DLD1 (cell line): ENCODE measurements around the gene SNAPC1.
"Not testable (repeated sequence)": the region's sequence is repeated elsewhere in the genome, so short reads cannot be mapped to it uniquely, and the experiment has no call there.

Source experiments
- in situ Hi-C: cut with HindIII; loops from 2 replicates; pipeline ENCODE4 v1.10.0; 2017; ENCODE audit warnings: low sequenced_read_pairs

SNAPC1 gene

DNA sequence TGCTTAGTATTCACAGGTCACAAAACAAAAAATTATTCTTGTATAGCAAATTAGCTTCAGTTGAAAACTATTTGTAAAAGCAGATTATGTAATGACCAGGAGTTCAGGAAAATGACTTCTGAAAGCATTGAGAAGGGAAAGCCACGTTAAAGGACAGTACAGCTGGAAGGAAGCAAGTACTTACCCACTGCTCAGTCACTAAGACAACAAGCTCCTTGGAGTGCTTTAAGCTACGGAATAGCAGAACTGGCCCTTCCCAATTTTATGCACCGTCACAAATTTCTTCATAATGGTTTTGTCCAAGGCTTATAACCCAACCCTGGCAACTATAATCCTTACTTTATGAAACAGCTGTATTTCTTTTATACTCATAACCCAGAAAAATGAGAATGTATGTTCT is 13.0 kb upstream of the SNAPC1 start:
- in situ Hi-C loops, result loop anchor here (25.0 kb wide), 1 partner anchor 262 kb away; no protein-coding TSS in a partner anchor

DNA sequence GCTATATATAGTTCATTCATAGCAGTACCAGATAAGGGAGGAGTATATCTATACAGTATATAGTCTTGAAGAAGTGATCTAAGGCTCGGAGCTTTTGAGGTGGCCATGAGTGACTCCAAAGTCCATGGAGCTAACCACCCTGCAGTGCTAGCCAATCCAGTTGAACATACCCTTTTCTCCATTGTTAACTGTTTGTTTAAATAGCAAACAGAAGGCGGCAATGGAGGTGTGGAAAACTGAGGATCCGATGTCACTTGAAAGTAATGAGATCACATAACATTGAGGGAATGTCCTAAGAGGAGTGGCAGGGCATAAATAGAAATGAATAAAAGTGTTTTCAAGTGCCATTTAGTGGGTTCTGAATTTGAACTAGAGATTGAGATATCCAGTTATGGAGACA is 12.4 kb upstream of the SNAPC1 start:
- in situ Hi-C loops, result loop anchor here (25.0 kb wide), 1 partner anchor 263 kb away; no protein-coding TSS in a partner anchor

DNA sequence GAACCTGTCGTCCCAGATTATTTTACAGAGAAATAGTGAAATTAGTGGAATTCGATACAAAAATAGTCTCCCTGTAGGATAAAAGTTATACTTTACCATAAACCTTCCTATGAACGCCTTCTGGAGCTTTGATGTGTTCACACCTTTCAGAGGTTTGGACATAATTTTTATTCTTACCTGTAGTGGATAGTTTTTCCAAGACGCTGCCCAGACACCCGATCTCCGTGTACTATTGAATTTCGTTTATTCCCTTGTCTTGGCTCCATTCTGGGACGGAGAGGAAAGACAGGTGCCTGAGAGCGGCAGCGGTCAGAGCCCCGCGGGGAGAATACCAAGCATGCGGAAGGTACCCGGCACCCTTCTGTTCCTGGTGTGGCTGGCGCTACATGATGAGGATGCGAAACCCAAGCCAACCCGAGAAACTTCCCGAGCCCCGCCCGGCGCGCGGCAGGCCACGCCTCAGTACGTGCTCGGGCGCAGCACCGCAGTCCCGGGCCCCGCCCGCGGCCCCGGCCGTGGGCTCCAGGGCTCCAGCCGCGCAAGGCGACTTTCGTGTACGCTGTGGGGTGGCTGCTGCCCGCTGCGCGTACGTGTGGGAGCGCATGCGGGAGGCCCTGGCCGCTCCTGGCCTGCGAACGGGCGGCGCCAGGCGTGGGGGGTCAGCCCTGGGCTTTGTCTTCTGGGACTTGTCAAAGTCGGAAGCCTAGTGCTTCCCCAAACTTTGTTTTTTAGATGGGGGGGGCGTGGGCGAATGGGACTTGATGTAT is 11.3 kb upstream of the SNAPC1 start:
- in situ Hi-C loops, result no loop called here

DNA sequence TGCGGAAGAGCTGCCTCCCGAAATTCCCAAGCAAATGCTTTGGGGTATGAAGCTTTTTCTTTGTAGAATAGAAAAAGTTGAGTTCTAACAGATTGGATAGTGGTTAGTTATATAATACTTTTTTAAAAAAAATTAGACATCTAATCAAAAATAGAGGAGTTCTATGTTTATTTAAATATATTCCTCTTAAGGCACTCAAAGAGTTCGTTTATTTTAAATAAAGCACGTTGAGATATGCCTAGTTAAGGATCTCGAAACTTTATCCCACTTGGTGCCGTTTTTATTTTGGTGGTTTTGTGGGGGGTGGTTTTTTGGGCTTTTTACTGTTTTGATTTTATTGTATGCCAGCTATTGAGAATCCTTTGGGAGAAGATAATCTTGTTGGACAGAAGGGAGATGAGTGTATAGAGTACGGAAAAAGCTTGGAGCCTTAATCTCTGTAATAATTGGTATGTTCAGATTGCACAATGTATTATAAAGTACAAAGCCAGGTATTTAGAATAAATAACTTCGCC is 10.7 kb upstream of the SNAPC1 start:
- in situ Hi-C loops, result no loop called here

DNA sequence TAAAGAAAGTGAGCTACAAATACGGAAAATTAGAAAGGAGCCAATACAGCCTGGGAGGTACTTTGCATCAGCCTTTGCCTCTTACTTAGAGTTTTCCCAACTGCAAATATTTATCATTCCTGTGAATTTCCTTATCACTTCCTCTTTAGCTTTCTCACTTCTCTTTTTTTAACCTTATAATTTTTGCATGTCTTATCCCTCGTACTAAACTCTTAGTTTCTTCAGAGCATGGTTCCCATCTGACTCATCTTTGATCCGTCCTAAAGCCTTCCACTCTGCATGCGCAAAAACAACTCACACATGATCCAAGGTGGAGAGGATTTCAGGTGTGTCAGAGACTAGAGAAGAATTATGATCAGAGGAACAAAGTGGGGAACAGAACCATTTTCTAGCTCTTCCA is 9.6 kb upstream of the SNAPC1 start:
- in situ Hi-C loops, result no loop called here

DNA sequence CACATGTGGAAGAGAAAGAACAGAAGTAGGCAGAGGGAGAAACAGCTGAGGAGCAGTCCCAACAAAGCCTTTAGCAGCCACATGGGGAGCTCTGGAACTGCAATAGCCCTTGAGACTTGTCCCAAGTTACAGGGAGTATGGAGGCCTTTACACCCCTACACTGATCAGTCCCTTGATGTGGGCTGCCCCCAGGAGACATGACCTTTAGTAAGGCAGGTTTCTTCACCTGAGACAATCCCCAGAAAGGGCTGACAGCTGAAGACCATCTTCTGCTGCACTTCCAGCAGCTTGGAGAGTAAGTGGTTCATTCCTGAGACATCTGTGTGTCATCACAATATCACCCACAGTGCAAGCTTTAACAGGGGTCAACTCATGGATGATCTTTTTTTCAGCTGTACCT is 8.6 kb upstream of the SNAPC1 start:
- in situ Hi-C loops, result no loop called here

DNA sequence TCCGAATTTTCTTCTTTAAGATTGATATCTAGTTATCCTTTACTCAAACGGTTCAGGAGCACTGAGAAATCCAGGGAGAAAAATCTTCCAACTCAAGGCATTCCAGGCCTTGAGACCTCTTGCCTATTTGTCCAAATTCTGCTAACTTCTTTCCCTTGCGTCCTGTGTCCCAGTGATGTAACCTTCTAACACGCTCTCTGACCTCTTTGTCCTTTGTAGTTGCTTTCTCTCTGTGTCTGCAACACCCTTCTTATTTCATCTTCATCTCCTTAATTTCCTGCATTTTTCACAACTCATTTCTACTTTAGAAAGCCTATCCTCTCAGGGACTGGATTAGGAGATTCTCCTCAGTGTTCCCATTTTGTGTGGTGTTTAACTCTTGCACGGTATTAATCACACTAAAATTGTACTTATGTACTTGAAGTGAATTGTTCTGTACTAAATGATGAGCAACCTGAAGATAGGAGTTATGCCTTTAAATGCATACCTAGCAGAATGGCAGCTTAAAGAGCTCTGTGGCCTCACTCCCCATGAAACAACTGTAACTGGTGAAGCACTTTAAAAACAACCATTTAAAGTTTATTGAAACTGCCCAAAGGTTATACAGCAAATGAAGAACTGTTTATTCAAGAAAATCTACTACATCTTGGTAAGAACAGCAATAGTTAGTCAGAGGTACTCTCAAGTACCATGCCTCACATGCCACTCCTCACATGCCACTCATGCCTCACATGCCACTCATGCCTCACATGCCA is 7.4 kb upstream of the SNAPC1 start:
- in situ Hi-C loops, result no loop called here

DNA sequence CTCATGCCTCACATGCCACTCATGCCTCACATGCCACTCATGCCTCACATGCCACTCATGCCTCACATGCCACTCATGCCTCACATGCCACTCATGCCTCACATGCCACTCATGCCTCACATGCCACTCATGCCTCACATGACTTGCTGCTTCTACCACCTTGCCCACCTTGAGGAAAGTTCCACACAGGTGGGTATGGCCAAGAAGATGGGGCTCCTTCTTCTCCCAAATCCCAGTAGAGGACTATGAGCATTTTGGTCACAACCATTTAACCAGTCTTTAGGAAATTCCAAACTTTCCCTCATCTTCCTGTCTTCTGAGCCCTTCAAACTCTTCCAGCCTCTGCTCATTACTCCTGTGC is 6.9 kb upstream of the SNAPC1 start:
- in situ Hi-C loops, result not testable (repeated sequence)

DNA sequence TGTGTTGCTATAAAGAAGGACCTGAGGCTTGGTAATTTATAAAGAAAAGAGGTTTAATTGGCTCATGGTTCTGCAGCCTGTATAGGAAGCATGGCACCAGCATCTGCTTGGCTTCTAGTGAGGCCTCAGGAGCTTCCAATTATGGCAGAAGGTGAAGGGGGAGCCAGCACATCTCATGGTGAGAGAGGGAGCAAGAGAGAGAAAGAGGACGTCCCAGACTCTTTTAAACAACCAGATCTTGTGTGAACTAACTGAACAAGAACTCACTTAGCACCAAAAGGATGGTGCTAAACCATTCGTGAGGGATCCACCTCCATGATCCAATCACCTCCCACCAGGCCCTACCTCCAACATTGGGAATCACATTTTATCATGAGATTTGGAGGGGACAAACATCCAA is 6.1 kb upstream of the SNAPC1 start:
- in situ Hi-C loops, result no loop called here

DNA sequence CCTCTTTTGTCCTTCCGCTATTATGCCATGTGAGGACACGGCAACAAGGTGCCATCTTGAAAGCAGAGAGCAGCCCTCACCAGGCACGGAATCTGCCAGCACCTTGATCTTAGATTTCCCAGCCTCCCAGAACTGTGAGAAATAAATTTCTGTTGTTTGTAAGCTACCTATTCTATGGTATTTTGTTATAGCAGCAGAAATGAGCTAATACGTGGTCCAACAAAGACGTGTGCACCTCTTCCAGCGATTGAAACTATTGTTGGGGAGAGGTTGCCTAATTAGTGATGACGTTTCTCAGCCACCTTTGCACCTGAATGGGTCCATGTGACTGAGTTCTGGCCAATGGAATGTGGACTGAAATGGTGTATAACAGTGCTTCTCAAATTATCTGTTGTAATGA is 2.3 kb upstream of the SNAPC1 start:
- in situ Hi-C loops, result no loop called here

DNA sequence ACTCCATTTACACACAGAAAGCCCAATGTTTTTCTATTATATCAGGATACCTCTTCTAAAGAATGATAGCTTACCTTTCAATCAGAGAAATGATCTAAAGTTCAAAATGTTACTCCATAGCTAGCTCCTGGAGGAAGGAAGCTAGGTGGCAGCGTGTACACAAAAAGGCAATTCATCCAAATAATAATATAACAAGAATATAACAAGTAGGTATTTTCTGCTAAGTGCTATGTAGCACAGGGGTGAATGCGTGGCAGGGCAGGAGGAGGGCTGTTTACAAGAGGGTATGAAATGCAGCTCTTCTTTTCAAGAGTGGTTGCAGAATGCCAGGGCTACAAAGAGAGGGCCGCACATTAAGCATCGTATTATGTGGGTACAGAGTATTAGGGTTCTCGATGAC is 663 bp upstream of the SNAPC1 start:
- in situ Hi-C loops, result no loop called here

DNA sequence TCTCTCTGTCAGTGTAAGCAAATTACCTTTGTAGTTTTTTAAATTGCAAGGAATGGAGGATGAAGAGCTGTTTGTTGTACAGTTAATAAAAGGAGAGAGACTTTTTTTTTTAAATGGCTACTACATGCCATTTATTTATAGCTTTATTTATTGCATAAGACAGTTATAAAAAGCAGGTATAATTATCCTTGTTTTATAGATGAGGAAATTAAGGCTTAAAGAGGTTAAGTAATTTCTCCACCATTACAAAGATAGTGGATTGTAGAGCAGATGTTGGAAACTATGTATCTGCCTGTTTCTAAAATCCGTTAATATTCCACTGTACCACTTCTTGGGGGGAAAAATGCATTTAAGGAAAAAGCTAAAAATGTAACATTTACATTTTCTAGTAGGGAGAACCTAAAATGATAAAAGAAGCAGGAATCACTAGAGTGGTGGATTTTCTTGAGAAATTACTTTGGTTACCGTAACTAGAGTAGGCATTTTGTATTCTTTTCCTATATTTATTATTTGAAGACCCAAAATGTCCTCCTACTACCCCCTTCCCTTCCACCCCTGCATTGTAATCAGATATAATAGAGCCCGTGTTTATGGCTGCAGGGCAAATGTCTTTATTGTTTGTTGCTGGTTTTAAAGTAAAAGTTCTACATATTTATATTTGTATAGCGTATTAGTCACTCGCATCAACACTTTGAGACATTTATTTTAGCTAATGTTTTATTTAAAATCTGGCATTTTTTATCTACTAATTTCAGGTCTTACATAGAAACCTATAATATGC is 2.3 kb downstream of the SNAPC1 start:
- in situ Hi-C loops, result no loop called here

DNA sequence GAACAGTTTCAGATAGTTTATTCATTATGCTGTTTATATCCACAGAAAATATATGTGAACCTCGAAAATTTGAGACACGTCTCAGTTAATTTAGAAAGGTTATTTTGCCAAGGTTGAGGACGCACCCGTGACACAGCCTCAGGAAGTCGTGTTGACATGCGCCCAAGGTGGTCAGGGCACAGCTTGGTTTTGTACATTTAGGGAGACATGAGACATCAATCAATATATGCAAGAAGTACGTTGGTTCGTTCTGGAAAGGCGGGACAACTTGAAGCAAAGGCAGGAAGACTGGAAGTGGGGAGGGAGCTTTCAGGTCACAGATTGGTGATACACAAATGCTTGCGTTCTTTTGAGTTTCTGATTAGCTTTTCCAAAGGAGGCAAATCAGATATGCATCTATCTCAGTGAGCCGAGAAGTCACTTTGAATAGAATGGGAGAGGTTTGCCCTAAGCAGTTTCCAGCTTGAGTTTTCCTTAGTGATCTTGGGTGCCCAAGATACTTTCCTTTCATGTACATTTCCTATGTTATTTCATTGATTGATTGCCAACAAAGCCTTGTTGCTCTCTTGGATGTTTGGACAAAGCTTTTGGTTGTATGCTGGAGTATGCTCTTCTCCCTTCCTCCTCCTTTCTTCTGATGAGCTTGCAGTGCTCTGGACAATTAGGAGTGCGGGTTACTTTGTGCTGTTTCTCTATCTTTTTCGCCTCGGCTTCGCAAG is 3.2 kb downstream of the SNAPC1 start:
- in situ Hi-C loops, result no loop called here

DNA sequence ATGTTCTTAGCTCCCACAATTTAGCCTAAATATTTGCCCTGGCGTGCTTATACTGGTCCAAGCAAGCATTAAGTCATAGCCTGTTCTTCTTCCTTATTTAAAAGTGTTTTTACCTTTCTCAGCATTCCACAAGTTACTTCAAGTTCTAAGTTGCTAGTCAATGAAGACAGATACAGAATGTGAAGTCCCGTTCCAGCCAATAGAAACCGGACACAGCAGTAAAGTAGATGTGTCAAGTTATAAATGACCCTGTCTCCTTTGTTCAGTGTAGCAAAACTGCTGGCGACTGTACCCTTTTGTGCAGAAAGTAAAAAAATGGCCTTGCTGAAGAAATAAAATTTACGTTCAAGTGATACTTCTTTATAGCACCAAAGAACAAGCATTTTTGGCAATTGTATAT is 3.9 kb downstream of the SNAPC1 start:
- in situ Hi-C loops, result no loop called here

DNA sequence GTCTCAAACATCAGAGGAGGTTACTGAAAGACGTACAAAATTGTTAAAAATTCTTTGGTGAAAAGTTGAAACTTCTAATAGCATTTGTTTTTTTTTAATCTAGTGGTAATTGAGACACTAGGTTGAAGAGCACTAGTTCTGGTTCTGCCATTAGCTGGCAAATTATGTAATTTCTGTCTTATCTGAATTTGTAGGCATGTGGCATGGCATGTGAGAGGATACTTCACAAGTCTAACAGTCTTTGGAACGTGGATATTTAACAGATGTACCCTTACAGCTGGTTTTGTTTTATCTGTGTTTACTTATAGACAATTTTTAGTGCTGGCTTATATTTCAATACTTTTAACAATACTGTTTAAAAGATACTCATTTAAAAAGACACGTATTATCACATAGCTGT is 6.0 kb downstream of the SNAPC1 start:
- in situ Hi-C loops, result no loop called here

DNA sequence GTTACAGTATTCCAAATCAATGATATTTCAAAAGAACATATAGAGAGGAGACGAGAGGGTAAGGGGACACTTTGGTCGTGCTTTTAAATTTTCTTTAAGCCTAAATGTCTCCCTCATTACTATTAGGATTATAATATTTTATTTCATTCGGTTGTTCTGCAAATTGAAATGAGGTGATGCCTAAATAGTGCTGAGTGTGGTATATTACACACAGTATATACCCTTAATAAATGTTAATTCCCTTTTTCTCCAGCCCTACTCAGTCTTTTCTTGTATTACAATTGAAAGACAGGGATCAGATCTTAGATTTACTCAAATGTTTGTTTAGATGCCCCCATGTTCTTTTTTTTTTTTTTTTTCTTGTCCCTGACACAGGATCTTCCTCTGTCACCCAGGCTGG is 7.7 kb downstream of the SNAPC1 start:
- in situ Hi-C loops, result no loop called here

DNA sequence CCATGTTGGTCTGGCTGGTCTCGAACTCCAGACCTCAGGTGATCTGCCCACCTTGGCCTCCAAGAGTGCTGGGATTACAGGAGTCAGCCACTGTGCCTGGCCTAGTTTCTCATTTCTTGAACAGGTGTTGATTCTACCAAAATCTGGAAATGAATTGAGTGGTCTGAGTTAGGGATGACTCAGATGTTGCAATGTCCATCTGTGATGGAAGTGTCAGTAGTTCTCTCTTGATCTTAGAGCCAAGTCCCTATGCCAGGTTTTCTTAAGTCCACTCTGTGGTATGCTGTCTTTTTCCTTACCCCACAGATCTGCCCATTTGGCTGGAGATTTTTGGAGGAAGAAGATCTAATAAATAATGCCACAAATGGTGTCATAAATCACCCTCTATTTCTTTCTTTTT is 12.6 kb downstream of the SNAPC1 start:
- in situ Hi-C loops, result no loop called here

DNA sequence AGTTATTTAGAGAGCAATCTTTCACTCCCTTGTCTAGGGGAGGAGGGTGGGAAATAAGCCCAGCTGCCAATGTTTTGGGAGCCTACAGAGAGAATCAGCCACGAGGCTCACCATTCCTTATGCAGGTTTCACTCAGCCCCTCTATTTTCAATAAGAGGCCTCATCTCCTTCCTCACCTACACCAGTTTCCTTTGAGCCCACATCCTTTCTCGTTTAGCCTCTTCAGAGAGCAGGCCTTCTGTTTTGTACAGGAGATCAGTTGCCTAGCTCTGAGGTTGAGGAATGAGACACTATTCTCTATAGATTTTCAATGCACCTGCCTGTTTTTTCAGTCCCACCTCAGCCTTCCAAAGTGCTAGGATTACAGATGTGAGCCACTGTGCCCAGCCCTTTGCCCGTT is 17.9 kb downstream of the SNAPC1 start:
- in situ Hi-C loops, result no loop called here

DNA sequence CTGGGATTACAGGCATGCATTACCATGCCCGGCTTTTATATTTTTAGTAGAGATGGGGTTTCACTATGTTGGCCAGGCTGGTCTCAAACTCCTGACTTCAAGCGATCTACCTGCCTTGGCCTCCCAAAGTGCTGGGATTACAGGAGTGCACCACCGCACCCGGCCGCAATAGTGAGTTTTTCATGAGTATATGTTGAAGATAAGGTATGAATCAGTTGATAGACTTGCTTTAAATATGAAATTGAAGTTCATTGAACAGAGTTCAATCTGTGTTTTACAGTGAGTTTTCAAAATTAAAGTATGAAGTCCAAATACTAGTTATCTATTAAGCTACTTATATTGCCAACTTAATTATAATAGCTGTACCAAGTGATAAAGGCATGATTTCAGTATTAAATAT is 35.1 kb downstream of the SNAPC1 start:
- in situ Hi-C loops, result no loop called here

DNA sequence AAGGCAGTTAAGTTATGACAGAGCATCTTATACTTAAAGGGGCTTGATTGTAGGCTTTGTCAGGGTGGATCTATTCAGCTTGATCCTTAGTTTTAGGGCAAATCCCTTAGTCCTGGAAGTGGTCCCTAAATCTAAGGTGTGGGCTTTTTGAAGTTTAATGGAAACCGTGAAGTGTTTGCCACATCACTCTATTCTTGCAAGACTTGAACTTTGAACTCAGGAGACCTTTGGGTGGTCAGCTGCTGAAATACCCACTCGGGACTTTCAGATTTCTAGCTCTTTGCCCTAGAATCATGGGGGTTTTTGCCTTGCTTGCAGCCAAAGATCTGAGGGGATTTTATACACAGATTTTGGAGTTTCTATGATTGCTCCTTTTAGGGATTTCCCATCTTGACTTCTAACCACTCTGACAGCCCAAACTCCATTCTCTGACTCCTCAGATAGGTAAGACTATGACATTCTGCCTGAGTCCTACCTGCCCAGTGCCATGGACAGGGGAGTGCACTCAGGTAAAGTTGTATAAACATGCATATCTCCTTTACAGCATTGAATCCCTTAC is 39.9 kb downstream of the SNAPC1 start:
- in situ Hi-C loops, result no loop called here

DNA sequence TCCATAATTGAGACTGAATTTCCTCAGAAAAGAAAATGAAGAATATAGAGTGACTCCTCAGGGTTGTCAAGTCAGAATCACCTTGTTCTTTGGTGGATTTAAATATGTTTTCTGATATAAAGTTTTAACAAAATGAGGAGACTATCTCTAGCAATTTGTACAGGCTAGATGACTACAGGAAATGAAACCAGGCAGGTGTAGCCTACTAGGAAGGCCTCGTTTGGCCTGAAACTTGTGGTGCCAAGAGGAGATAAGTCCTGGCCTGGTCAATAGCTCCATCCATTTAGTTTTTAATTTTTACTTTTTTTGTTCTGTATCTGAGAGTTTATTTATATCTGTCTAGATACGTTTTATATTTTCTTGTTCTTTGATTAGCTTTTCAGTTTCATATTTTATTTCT is 41.5 kb downstream of the SNAPC1 start:
- in situ Hi-C loops, result no loop called here
